MM.1S (cell line): Measurements from ENCODE around the gene DZANK1.

ENCODE experiments used
- EZH2 ChIP-seq: fragments of 300-600 bp; sonication (generic); optimal IDR thresholded peaks from 2 replicates; pipeline ENCODE3; 2017; ENCODE audit warnings: low read depth, mild to moderate bottlenecking, antibody characterized with exemption, low read length, mixed read lengths
- EZH2phosphoT487 ChIP-seq: fragments of 300-600 bp; sonication (generic); IDR thresholded peaks from 2 replicates; pipeline ENCODE4 v1.6.1; 2018; ENCODE audit warnings: antibody characterized with exemption, low read length
- TF ChIP-seq, protein P1 (sequence below): fragments of 300-600 bp; sonication (generic); IDR thresholded peaks from 2 replicates; pipeline ENCODE4 v1.5.1; 2016; ENCODE audit warnings: antibody characterized with exemption, low read length, mixed read lengths

DNA sequence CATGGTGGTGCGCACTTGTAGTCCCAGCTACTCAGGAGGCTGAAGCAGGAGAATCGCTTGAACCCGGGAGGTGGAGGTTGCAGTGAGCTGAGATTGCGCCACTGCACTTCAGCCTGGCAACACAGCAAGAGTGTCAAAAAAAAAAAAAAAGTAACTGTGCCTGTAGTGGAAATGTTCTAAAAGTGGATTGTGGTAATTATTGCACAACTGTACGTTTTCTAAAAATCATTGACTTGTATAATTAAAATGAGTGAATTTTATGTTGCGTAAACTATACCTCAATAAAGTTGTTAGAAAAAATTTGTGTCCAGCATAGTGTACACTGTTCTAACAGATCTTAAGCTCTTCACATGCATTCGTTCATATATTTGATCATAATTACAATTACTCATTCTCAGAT, 46.4 kb upstream of the DZANK1 start:
- TF ChIP-seq, protein P1, sequence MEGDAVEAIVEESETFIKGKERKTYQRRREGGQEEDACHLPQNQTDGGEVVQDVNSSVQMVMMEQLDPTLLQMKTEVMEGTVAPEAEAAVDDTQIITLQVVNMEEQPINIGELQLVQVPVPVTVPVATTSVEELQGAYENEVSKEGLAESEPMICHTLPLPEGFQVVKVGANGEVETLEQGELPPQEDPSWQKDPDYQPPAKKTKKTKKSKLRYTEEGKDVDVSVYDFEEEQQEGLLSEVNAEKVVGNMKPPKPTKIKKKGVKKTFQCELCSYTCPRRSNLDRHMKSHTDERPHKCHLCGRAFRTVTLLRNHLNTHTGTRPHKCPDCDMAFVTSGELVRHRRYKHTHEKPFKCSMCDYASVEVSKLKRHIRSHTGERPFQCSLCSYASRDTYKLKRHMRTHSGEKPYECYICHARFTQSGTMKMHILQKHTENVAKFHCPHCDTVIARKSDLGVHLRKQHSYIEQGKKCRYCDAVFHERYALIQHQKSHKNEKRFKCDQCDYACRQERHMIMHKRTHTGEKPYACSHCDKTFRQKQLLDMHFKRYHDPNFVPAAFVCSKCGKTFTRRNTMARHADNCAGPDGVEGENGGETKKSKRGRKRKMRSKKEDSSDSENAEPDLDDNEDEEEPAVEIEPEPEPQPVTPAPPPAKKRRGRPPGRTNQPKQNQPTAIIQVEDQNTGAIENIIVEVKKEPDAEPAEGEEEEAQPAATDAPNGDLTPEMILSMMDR = no peak
- no peak for TF ChIP-seq EZH2
- no peak for TF ChIP-seq EZH2phosphoT487
